Right renal cortex interstitium (tissue), 3 donors: ENCODE measurements around the gene REV3L. TPM values are rescaled to one million over a fixed set of nuclear protein-coding genes. Genes with fewer than 3 reads are reported as not detected.
"Not testable (repeated sequence)": the region's sequence is repeated elsewhere in the genome, so short reads cannot be mapped to it uniquely, and the experiment has no call there.

ENCODE experiments used
- DNase-seq, 3 donors: peaks; one replicate each; pipeline ENCODE4 v3.0.0-alpha.2; 2013; ENCODE audit warnings: low read depth in 3 of 3, low spot score in 2 of 3
- polyA plus RNA-seq, 3 donors: library from polyadenylated mRNA; unstranded; fragments of 120-200 nt; gene quantifications; one replicate each; pipeline ENCODE4 v1.2.1, GENCODE V29; 2013; ENCODE audit not compliant: insufficient read length in 3 of 3

REV3L gene
- polyA plus RNA-seq, 3 donors: 38.1 to 48.2 (median 47.9) TPM

- DNase-seq: no peak
Observed at GRCh38 chr6:111307275-111307858, 175.7 kb downstream of the REV3L start.

- DNase-seq: no peak
Observed at GRCh38 chr6:111306104-111306888, 176.7 kb downstream of the REV3L start.

GRCh38 chr6:111301946-111302345, 181.1 kb downstream of the REV3L start:
- DNase-seq: no peak

- not testable (repeated sequence) for DNase-seq
Observed at GRCh38 chr6:111300938-111301800, 181.8 kb downstream of the REV3L start.

GRCh38 chr6:111297776-111298175, 185.2 kb downstream of the REV3L start:
- no peak for DNase-seq

- DNase-seq: no peak
Observed at GRCh38 chr6:111294374-111294967, 188.5 kb downstream of the REV3L start.

GRCh38 chr6:111291336-111292259, 191.4 kb downstream of the REV3L start:
- DNase-seq: no peak

- not testable (repeated sequence) for DNase-seq
Observed at GRCh38 chr6:111290689-111291335, 192.2 kb downstream of the REV3L start.

- DNase-seq: not testable (repeated sequence)
Observed at GRCh38 chr6:111284356-111284755, 198.7 kb downstream of the REV3L start.

- DNase-seq: no peak
Observed at GRCh38 chr6:111283707-111284106, 199.3 kb downstream of the REV3L start.

GRCh38 chr6:111282515-111282914, 200.5 kb downstream of the REV3L start:
- DNase-seq: no peak

GRCh38 chr6:111280445-111280955, 202.5 kb downstream of the REV3L start:
- no peak for DNase-seq

- no peak for DNase-seq
Observed at GRCh38 chr6:111278731-111279130, 204.3 kb downstream of the REV3L start.

- no peak for DNase-seq
Observed at GRCh38 chr6:111277819-111278218, 205.2 kb downstream of the REV3L start.

GRCh38 chr6:111276736-111277135, 206.3 kb downstream of the REV3L start:
- DNase-seq: no peak

GRCh38 chr6:111276335-111276734, 206.7 kb downstream of the REV3L start:
- DNase-seq: no peak

- no peak for DNase-seq
Observed at GRCh38 chr6:111274593-111275217, 208.3 kb downstream of the REV3L start.

- no peak for DNase-seq
Observed at GRCh38 chr6:111270121-111270520, 212.9 kb downstream of the REV3L start.
